GM19463 (cell line): ENCODE data around the gene ATG7.
"Not testable (repeated sequence)": the region's sequence is repeated elsewhere in the genome, so short reads cannot be mapped to it uniquely, and the experiment has no call there.

Source experiments
- ATAC-seq: cut with Tn5 transposase; IDR thresholded peaks from one replicate; pipeline ENCODE4 v1.9.1; 2021; ENCODE audit warnings: mild to moderate bottlenecking, moderate library complexity; ENCODE audit not compliant: unreplicated experiment

Gene ATG7

GRCh38 chr3:11384074-11384473 lies 111.9 kb downstream of the ATG7 start:
- ATAC-seq = no peak

- ATAC-seq = no peak
Observed at GRCh38 chr3:11385326-11385725, 113.1 kb downstream of the ATG7 start.

- ATAC-seq = no peak
Observed at GRCh38 chr3:11385891-11386290, 113.7 kb downstream of the ATG7 start.

- no peak for ATAC-seq
Observed at GRCh38 chr3:11386465-11387113, 114.4 kb downstream of the ATG7 start.

GRCh38 chr3:11389386-11390268 lies 117.4 kb downstream of the ATG7 start:
- ATAC-seq = no peak

- ATAC-seq = no peak
Observed at GRCh38 chr3:11390411-11391131, 118.4 kb downstream of the ATG7 start.

- ATAC-seq = no peak
Observed at GRCh38 chr3:11391174-11391879, 119.1 kb downstream of the ATG7 start.

- no peak for ATAC-seq
Observed at GRCh38 chr3:11392014-11392859, 120.0 kb downstream of the ATG7 start.

- ATAC-seq = no peak
Observed at GRCh38 chr3:11392860-11393114, 120.6 kb downstream of the ATG7 start.

- ATAC-seq = no peak
Observed at GRCh38 chr3:11393401-11393800, 121.2 kb downstream of the ATG7 start.

- no peak for ATAC-seq
Observed at GRCh38 chr3:11394392-11394791, 122.2 kb downstream of the ATG7 start.

GRCh38 chr3:11400213-11400612 lies 128.0 kb downstream of the ATG7 start:
- ATAC-seq = no peak

- no peak for ATAC-seq
Observed at GRCh38 chr3:11401434-11401833, 129.2 kb downstream of the ATG7 start.

- ATAC-seq = no peak
Observed at GRCh38 chr3:11405323-11405722, 133.1 kb downstream of the ATG7 start.

GRCh38 chr3:11407644-11408043 lies 135.4 kb downstream of the ATG7 start:
- ATAC-seq = no peak

- not testable (repeated sequence) for ATAC-seq
Observed at GRCh38 chr3:11408324-11408859, 136.2 kb downstream of the ATG7 start.

- no peak for ATAC-seq
Observed at GRCh38 chr3:11410564-11410963, 138.4 kb downstream of the ATG7 start.

GRCh38 chr3:11411956-11412355 lies 139.8 kb downstream of the ATG7 start:
- ATAC-seq = no peak

GRCh38 chr3:11413071-11413470 lies 140.9 kb downstream of the ATG7 start:
- no peak for ATAC-seq

- ATAC-seq = no peak
Observed at GRCh38 chr3:11415099-11415498, 142.9 kb downstream of the ATG7 start.
